ENCODE results near the gene FKBP8.

FKBP8 gene

DNA sequence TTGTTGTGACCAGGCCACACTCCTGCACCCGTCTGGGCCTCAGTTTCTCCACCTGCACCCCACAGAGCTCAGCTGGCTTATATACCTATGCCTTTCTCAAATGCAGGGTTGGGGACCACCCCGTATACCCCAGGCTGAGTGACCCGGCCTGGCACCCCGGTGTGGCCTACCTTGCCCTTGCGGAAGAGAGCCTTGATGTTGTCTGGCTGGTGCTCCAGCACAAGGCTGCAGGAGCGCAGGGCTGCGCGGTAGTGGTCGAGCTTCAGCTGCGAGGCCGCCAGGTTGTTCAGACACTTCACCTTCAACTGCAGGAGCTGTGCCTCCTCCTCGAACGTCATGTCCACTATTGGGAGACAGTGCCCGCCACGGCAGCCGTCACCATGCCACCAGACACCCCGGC, 5.9 kb downstream of the FKBP8 start:
- H3K36me3 ChIP-seq, result peaks cover 41% of the 10 kb centered on the region

DNA sequence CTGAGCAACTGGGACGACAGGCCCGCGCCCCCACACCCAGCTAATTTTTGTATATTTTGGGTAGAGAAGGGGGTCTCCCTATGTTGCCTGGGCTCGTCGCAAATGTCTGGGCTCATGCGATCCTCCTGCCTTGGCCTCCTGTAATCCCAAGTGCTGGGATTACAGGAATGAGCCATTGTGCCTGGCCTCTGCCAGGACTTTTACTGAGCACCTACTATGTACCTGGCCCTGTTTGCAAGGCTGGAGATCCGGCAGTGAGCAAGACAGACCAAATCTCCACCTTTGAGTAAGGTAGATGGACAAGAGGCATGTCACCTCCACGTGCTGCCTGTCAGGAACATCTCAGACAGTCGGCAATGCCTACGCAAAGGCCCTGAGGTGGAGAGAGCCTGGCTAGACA, 6.9 kb downstream of the FKBP8 start:
- Histone ChIP-seq H3K36me3 (peaks cover 38% of the 10 kb centered on the region), H3K4me3 (ENCODE audit: low read depth, low read length) (no peak overlapping the region), H3K4me1 (no peaks in the 10 kb centered on the region), H3K27me3 (no peaks in the 10 kb centered on the region), H3K9me3 (no peaks in the 10 kb centered on the region)
- DNase-seq, result no peak
- TF ChIP-seq, protein P1, sequence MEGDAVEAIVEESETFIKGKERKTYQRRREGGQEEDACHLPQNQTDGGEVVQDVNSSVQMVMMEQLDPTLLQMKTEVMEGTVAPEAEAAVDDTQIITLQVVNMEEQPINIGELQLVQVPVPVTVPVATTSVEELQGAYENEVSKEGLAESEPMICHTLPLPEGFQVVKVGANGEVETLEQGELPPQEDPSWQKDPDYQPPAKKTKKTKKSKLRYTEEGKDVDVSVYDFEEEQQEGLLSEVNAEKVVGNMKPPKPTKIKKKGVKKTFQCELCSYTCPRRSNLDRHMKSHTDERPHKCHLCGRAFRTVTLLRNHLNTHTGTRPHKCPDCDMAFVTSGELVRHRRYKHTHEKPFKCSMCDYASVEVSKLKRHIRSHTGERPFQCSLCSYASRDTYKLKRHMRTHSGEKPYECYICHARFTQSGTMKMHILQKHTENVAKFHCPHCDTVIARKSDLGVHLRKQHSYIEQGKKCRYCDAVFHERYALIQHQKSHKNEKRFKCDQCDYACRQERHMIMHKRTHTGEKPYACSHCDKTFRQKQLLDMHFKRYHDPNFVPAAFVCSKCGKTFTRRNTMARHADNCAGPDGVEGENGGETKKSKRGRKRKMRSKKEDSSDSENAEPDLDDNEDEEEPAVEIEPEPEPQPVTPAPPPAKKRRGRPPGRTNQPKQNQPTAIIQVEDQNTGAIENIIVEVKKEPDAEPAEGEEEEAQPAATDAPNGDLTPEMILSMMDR (IDR thresholded peaks at IDR 0.05; ENCODE audit: low read depth, low read length), result no peak

More for the DNA sequence above, 5.9 kb downstream of the FKBP8 start:
- Histone ChIP-seq H3K4me3 (ENCODE audit: low read depth, low read length) (no peak overlapping the region), H3K9me3 (no peaks in the 10 kb centered on the region), H3K27me3 (no peaks in the 10 kb centered on the region), H3K4me1 (no peaks in the 10 kb centered on the region)
- DNase-seq, result no peak
- TF ChIP-seq, protein P1 (IDR thresholded peaks at IDR 0.05; ENCODE audit: low read depth, low read length), result no peak

- Histone ChIP-seq H3K36me3 (peaks cover 23% of the 10 kb centered on the region), H3K4me1 (no peaks in the 10 kb centered on the region), H3K27me3 (no peaks in the 10 kb centered on the region), H3K4me3 (ENCODE audit: low read depth, low read length) (no peak overlapping the region), H3K9me3 (no peaks in the 10 kb centered on the region)
- no peak for DNase-seq
- TF ChIP-seq, protein P1 (IDR thresholded peaks at IDR 0.05; ENCODE audit: low read depth, low read length), result no peak
Measured at GRCh38 chr19:18533058-18533457, 10.3 kb downstream of the FKBP8 start.

DNA sequence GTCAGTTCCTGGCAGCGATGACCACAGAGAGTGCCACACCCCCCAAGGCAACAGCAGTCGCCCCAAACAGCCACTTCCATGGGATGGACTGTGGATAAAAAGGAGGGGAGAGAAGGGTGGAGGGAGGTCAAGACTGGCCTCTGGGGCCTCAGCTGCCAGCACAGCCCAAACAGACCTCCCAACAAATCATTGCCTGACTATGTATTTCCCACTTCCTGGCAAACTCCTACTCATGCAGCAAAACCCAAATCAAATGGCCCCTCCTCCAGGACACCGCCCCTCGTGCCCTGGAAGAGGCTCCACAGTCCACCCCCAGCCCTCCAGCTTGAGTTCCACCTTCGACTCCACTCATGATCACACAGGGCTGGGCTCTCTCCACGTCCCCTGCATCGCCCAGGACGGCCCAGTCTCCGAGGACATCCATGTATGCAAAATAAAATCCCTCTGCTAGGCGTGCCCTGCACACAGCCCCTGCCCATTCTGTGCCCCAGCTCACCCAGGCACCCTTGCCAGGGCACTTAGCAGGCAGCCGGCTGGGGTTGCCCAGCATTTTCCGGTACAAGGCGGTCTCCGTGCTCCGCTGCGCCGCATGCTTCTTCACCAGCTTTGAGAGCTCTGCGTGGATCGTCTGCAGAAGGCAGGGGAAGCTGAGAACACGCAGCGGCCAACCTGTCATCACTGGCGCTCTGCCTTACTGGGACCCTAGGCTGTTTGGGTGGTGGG, 11.0 kb downstream of the FKBP8 start:
- TF ChIP-seq, protein P1 (IDR thresholded peaks at IDR 0.05; ENCODE audit: low read depth, low read length), result no peak

DNA sequence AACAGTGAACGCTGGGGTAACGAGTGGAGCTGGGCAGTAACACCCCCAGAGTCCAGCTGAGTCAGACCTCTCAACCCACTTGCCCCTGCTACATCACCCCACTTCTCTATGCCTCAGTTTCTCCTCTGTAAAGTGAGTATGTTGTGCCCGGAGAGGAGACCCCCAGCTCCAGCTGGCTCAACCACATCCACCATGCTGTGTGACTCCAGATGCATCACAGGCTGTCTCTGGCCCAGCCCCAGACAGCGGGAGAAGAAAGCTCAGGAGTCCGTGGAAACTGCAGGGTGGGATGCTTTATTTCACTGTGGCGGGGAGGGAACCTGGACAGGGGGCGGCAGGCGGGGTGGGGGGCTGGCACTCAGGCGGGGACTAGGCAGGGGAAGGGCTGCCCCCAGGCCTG, 11.9 kb downstream of the FKBP8 start:
- no peaks in the 10 kb centered on the region for H3K27me3 ChIP-seq
- peaks cover 12% of the 10 kb centered on the region for H3K36me3 ChIP-seq
- no peak overlapping the region for H3K4me3 ChIP-seq (ENCODE audit: low read depth, low read length)
- TF ChIP-seq, protein P1 (IDR thresholded peaks at IDR 0.05; ENCODE audit: low read depth, low read length), result no peak
- H3K4me1 ChIP-seq, result no peaks in the 10 kb centered on the region
- DNase-seq, result no peak
- no peaks in the 10 kb centered on the region for H3K9me3 ChIP-seq

More for the DNA sequence above, 11.0 kb downstream of the FKBP8 start:
- no peaks in the 10 kb centered on the region for H3K27me3 ChIP-seq
- peaks cover 17% of the 10 kb centered on the region for H3K36me3 ChIP-seq
- H3K4me3 ChIP-seq (ENCODE audit: low read depth, low read length), result no peak overlapping the region
- H3K9me3 ChIP-seq, result no peaks in the 10 kb centered on the region
- no peak for DNase-seq
- H3K4me1 ChIP-seq, result no peaks in the 10 kb centered on the region

DNA sequence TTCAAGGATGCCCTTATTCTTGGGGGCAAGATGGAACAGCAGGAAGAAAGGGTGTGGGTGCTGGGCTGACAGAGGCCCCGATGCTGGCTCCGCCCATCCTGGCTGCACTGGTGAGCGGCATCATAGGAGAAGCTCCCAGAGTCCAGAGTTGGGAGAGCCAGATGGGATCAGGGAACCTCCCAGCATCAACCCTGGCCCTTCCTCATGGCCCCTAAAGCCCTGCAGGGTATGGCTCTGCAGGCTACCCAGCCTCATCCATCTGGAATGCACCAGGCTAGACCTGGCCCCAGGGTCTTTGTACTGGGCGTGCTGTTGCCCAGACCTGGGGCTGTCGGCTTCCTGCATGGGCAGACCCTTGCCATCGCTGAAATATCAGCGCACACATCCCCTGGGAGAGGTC, 13.6 kb downstream of the FKBP8 start:
- Histone ChIP-seq H3K36me3 (peaks cover 11% of the 10 kb centered on the region), H3K27me3 (no peaks in the 10 kb centered on the region), H3K9me3 (no peaks in the 10 kb centered on the region), H3K4me3 (ENCODE audit: low read depth, low read length) (no peak overlapping the region), H3K4me1 (no peaks in the 10 kb centered on the region)
- TF ChIP-seq, protein P1 (IDR thresholded peaks at IDR 0.05; ENCODE audit: low read depth, low read length), result no peak
- DNase-seq, result peak; percentile 57

Measured in BE2C (cell line).